HepG2 (cell line): ENCODE results near the gene NUDCD2.

Experiments
- ELF4 ChIP-seq: sonication (generic); formaldehyde crosslinking; IDR thresholded peaks from 2 replicates; pipeline ENCODE4 v1.5.0; 2020; ENCODE audit warnings: missing genetic modification reagents, mild to moderate bottlenecking, moderate library complexity, borderline replicate concordance
- EZH2 ChIP-seq: conservative IDR thresholded peaks from 2 replicates; pipeline ENCODE4 v1.6.1; 2012; ENCODE audit warnings: mild to moderate bottlenecking, low read depth, low read length, moderate library complexity
- FOSL2 ChIP-seq: sonication (generic); formaldehyde crosslinking; IDR thresholded peaks from 2 replicates; pipeline ENCODE4 v1.4.0; 2020; ENCODE audit warnings: missing genetic modification reagents
- POLR2AphosphoS2 ChIP-seq: IDR thresholded peaks from 2 replicates; pipeline ENCODE4 v1.6.1; 2011; ENCODE audit warnings: low read depth, low read length, improper control_type of control experiment
- POLR2AphosphoS5 ChIP-seq: IDR thresholded peaks from 2 replicates; pipeline ENCODE4 v1.6.1; 2012; ENCODE audit warnings: low read depth, low read length
- RARA ChIP-seq: IDR thresholded peaks from 2 replicates; pipeline ENCODE4 v1.6.1; 2016; ENCODE audit warnings: missing genetic modification reagents, missing compliant biosample characterization
- TP53 ChIP-seq: sonication (generic); formaldehyde crosslinking; conservative IDR thresholded peaks from 2 replicates; pipeline ENCODE4 v1.4.0; 2020; ENCODE audit warnings: missing genetic modification reagents
- ZBTB1 ChIP-seq: sonication (generic); formaldehyde crosslinking; IDR thresholded peaks from 2 replicates; pipeline ENCODE4 v1.4.0; 2020; ENCODE audit warnings: missing genetic modification reagents, borderline replicate concordance
- ZFP36 ChIP-seq: fragments of 150-350 bp; IDR thresholded peaks from 2 replicates; pipeline ENCODE4 v1.6.1; 2018; ENCODE audit warnings: borderline replicate concordance, low read length, low read depth; ENCODE audit not compliant: partially characterized antibody
- TF ChIP-seq, protein P1 (sequence below): sonication (generic); formaldehyde crosslinking; IDR thresholded peaks from 2 replicates; pipeline ENCODE4 v1.5.0; 2020; ENCODE audit warnings: mild to moderate bottlenecking, missing genetic modification reagents, moderate library complexity
- TF ChIP-seq, protein P2 (sequence below): sonication (generic); formaldehyde crosslinking; IDR thresholded peaks from 2 replicates; pipeline ENCODE4 v1.4.0; 2020; ENCODE audit warnings: low read depth, mild to moderate bottlenecking, missing genetic modification reagents
- TF ChIP-seq, protein P3 (sequence below): sonication (generic); formaldehyde crosslinking; IDR thresholded peaks from 2 replicates; pipeline ENCODE4 v1.9.0; 2021; ENCODE audit warnings: missing genetic modification reagents, borderline replicate concordance
- TF ChIP-seq, protein P4 (sequence below): IDR thresholded peaks from 2 replicates; pipeline ENCODE4 v1.6.1; 2012; ENCODE audit warnings: inconsistent platforms

DNA sequence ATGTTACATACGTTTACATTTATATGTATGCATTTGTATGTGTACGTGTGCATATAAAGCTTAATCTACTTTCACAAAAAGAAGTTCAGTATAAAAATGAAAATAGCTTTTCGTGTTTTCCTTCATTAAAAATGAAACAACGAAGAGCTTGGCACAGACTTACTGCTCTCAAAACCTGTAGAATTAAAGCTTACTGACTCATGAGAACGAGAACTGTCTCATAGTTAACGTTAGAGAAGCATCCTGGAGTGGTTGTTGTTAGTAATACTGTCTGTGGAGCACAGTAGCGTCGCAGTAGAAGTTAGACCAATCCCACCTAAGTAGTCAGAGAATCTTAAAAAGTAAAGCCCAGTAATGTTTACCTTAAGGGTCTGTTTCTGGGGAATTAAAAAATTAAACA lies 46.8 kb upstream of the NUDCD2 start:
- TF ChIP-seq, protein P1, sequence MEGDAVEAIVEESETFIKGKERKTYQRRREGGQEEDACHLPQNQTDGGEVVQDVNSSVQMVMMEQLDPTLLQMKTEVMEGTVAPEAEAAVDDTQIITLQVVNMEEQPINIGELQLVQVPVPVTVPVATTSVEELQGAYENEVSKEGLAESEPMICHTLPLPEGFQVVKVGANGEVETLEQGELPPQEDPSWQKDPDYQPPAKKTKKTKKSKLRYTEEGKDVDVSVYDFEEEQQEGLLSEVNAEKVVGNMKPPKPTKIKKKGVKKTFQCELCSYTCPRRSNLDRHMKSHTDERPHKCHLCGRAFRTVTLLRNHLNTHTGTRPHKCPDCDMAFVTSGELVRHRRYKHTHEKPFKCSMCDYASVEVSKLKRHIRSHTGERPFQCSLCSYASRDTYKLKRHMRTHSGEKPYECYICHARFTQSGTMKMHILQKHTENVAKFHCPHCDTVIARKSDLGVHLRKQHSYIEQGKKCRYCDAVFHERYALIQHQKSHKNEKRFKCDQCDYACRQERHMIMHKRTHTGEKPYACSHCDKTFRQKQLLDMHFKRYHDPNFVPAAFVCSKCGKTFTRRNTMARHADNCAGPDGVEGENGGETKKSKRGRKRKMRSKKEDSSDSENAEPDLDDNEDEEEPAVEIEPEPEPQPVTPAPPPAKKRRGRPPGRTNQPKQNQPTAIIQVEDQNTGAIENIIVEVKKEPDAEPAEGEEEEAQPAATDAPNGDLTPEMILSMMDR (CRISPR knock-in tag): no peak
- TF ChIP-seq, protein P2, sequence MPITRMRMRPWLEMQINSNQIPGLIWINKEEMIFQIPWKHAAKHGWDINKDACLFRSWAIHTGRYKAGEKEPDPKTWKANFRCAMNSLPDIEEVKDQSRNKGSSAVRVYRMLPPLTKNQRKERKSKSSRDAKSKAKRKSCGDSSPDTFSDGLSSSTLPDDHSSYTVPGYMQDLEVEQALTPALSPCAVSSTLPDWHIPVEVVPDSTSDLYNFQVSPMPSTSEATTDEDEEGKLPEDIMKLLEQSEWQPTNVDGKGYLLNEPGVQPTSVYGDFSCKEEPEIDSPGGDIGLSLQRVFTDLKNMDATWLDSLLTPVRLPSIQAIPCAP (CRISPR knock-in tag): no peak
- TF ChIP-seq RARA (CRISPR knock-in tag) (no peak), ELF4 (no peak), EZH2 (no peak), POLR2AphosphoS5 (no peak), TP53 (CRISPR knock-in tag) (no peak), ZBTB1 (CRISPR knock-in tag) (no peak), POLR2AphosphoS2 (no peak), ZFP36 (no peak), FOSL2 (CRISPR knock-in tag) (no peak)
- TF ChIP-seq, protein P3, sequence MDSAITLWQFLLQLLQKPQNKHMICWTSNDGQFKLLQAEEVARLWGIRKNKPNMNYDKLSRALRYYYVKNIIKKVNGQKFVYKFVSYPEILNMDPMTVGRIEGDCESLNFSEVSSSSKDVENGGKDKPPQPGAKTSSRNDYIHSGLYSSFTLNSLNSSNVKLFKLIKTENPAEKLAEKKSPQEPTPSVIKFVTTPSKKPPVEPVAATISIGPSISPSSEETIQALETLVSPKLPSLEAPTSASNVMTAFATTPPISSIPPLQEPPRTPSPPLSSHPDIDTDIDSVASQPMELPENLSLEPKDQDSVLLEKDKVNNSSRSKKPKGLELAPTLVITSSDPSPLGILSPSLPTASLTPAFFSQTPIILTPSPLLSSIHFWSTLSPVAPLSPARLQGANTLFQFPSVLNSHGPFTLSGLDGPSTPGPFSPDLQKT: no peak
- TF ChIP-seq, protein P4, sequence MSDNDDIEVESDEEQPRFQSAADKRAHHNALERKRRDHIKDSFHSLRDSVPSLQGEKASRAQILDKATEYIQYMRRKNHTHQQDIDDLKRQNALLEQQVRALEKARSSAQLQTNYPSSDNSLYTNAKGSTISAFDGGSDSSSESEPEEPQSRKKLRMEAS: no peak
